Thoracic aorta (tissue), 2 donors: ENCODE data around the gene KRTAP16-1. TPM values are rescaled to one million over a fixed set of nuclear protein-coding genes. Genes with fewer than 3 reads are reported as not detected.

Experiments used
- ATAC-seq: fragments of 150-250 bp; one replicate; pipeline ENCODE4 v1.8.0; 2017; ENCODE audit warnings: low read depth; ENCODE audit not compliant: insufficient number of reproducible peaks, low FRiP score
- DNase-seq: peaks from one replicate; pipeline ENCODE4 v3.0.0-alpha.2; 2020; ENCODE audit warnings: low spot score
- H3K27ac ChIP-seq, 2 donors: fragments of 200-600 bp; sonication (generic); 1 replicate in 1 of 2; 2 replicates in 1 of 2; pipeline ENCODE4 v1.5.1; 2016; ENCODE audit warnings: mild to moderate bottlenecking in 2 of 2, moderate library complexity in 2 of 2
- H3K27me3 ChIP-seq: fragments of 200-600 bp; sonication (generic); replicated peaks from 2 replicates; pipeline ENCODE4 v1.6.0; 2016; ENCODE audit warnings: mild to moderate bottlenecking; ENCODE audit not compliant: insufficient read depth
- H3K36me3 ChIP-seq: fragments of 200-600 bp; sonication (generic); one replicate; pipeline ENCODE4 v1.5.1; 2016
- H3K4me1 ChIP-seq, 2 donors: fragments of 200-600 bp; sonication (generic); 1 replicate in 1 of 2; 2 replicates in 1 of 2; pipeline versions ENCODE4 v1.5.1 to v1.6.0; 2016; ENCODE audit warnings: low read depth in 2 of 2, mild to moderate bottlenecking in 1 of 2; ENCODE audit not compliant: control insufficient read depth in 1 of 2
- H3K4me3 ChIP-seq: fragments of 200-600 bp; sonication (generic); 2 replicates; pipeline ENCODE4 v1.5.1; 2016; ENCODE audit warnings: mild to moderate bottlenecking
- H3K9me3 ChIP-seq: fragments of 200-600 bp; sonication (generic); 2 replicates; pipeline ENCODE4 v1.5.1; 2016
- CTCF ChIP-seq: fragments of 200-600 bp; sonication (generic); IDR thresholded peaks from one replicate; pipeline ENCODE4 v1.5.1; 2019; ENCODE audit warnings: antibody characterized with exemption
- total RNA-seq, 2 donors: library from RNA; depleted of rRNA; stranded (reverse); fragments of >200 nt; gene quantifications; one replicate each; pipeline versions ENCODE4 v1.1.0 to v1.2.3, GENCODE V29; 2016

Gene KRTAP16-1
- total RNA-seq, 2 donors from 2014 or later = not detected

- Histone ChIP-seq H3K4me1 (no peaks in the 10 kb centered on the region), H3K9me3 (no peaks in the 10 kb centered on the region), H3K27ac (no peak within 1 kb of the TSS), H3K27me3 (no peaks in the 10 kb centered on the region), H3K36me3 (no peaks in the 10 kb centered on the region), H3K4me3 (no peak within 1 kb of the TSS)
- DNase-seq = no peak
- ATAC-seq = no peak
- no peak for TF ChIP-seq CTCF
These were observed 44.0 kb downstream of the KRTAP16-1 start, which contains the start of gene KRTAP9-6 for GRCh38 chr17:41265078-41265477. Gene KRTAP9-6, plus strand, starts transcription at chr17:41265378. Its CDS starts 0 bp downstream, at chr17:41265378.

GRCh38 chr17:41264599-41264998, 44.5 kb downstream of the KRTAP16-1 start:
- Histone ChIP-seq H3K9me3 (no peaks in the 10 kb centered on the region), H3K4me3 (no peak overlapping the region), H3K4me1 (no peaks in the 10 kb centered on the region), H3K36me3 (no peaks in the 10 kb centered on the region), H3K27ac (no peak overlapping the region), H3K27me3 (no peaks in the 10 kb centered on the region)
- no peak for ATAC-seq
- no peak for TF ChIP-seq CTCF
- DNase-seq = no peak

- H3K4me1 ChIP-seq = no peaks in the 10 kb centered on the region
- no peaks in the 10 kb centered on the region for H3K36me3 ChIP-seq
- no peak for ATAC-seq
- no peak overlapping the region for H3K27ac ChIP-seq
- no peak for TF ChIP-seq CTCF
- DNase-seq = no peak
- no peaks in the 10 kb centered on the region for H3K9me3 ChIP-seq
- H3K27me3 ChIP-seq = no peaks in the 10 kb centered on the region
- no peak overlapping the region for H3K4me3 ChIP-seq
These were observed 45.9 kb downstream of the KRTAP16-1 start for GRCh38 chr17:41263212-41263611.

- Histone ChIP-seq H3K4me3 (no peak overlapping the region), H3K36me3 (no peaks in the 10 kb centered on the region), H3K27me3 (no peaks in the 10 kb centered on the region), H3K9me3 (no peaks in the 10 kb centered on the region), H3K4me1 (no peaks in the 10 kb centered on the region), H3K27ac (no peak overlapping the region)
- DNase-seq = no peak
- TF ChIP-seq CTCF = no peak
- ATAC-seq = no peak
These were observed 50.7 kb downstream of the KRTAP16-1 start for GRCh38 chr17:41258406-41258805.

Other genes starting within 250 kb of the KRTAP16-1 start
- gene KRTAP2-3, start 249.2 kb downstream of the KRTAP16-1 start, total RNA-seq = not detected
- not detected for gene KRTAP2-4, start 243.4 kb downstream of the KRTAP16-1 start, total RNA-seq
- not detected for gene KRTAP4-7, start 225.2 kb downstream of the KRTAP16-1 start, total RNA-seq
- not detected for gene KRTAP4-8, start 211.2 kb downstream of the KRTAP16-1 start, total RNA-seq
- not detected for gene KRTAP4-16, start 207.1 kb downstream of the KRTAP16-1 start, total RNA-seq
- gene KRTAP4-9, start 203.9 kb downstream of the KRTAP16-1 start, total RNA-seq = not detected
- gene KRTAP4-11, start 190.9 kb downstream of the KRTAP16-1 start, total RNA-seq = not detected
- gene KRTAP4-12, start 185.1 kb downstream of the KRTAP16-1 start, total RNA-seq = not detected
- gene KRTAP4-6, start 168.8 kb downstream of the KRTAP16-1 start, total RNA-seq = not detected
- gene KRTAP4-5, start 159.5 kb downstream of the KRTAP16-1 start, total RNA-seq = not detected
- not detected for gene KRTAP4-4, start 148.6 kb downstream of the KRTAP16-1 start, total RNA-seq
- gene KRTAP4-3, start 141.1 kb downstream of the KRTAP16-1 start, total RNA-seq = not detected
- gene KRTAP4-2, start 131.1 kb downstream of the KRTAP16-1 start, total RNA-seq = not detected
- not detected for gene KRTAP4-1, start 124.4 kb downstream of the KRTAP16-1 start, total RNA-seq
- gene KRTAP9-1, start 119.4 kb downstream of the KRTAP16-1 start, total RNA-seq = not detected
- gene KRTAP9-2, start 82.7 kb downstream of the KRTAP16-1 start, total RNA-seq = not detected
- not detected for gene KRTAP9-3, start 76.9 kb downstream of the KRTAP16-1 start, total RNA-seq
- not detected for gene KRTAP9-8, start 71.3 kb downstream of the KRTAP16-1 start, total RNA-seq
- not detected for gene KRTAP9-4, start 59.6 kb downstream of the KRTAP16-1 start, total RNA-seq
- not detected for gene KRTAP9-9, start 53.9 kb downstream of the KRTAP16-1 start, total RNA-seq
- not detected for gene KRTAP9-6, start 43.9 kb downstream of the KRTAP16-1 start, total RNA-seq
- not detected for gene KRTAP9-7, start 33.6 kb downstream of the KRTAP16-1 start, total RNA-seq
- not detected for gene KRTAP29-1, start 6.5 kb downstream of the KRTAP16-1 start, total RNA-seq
- not detected for gene KRTAP17-1, start 6.4 kb upstream of the KRTAP16-1 start, total RNA-seq
- not detected for gene KRT33A, start 41.5 kb upstream of the KRTAP16-1 start, total RNA-seq
- not detected for gene KRT33B, start 60.5 kb upstream of the KRTAP16-1 start, total RNA-seq
- not detected for gene KRT34, start 73.0 kb upstream of the KRTAP16-1 start, total RNA-seq
- not detected for gene KRT31, start 88.3 kb upstream of the KRTAP16-1 start, total RNA-seq
- not detected for gene KRT37, start 115.3 kb upstream of the KRTAP16-1 start, total RNA-seq
- not detected for gene KRT38, start 131.7 kb upstream of the KRTAP16-1 start, total RNA-seq
- not detected for gene KRT32, start 158.1 kb upstream of the KRTAP16-1 start, total RNA-seq
- not detected for gene KRT35, start 171.8 kb upstream of the KRTAP16-1 start, total RNA-seq
- gene KRT36, start 180.6 kb upstream of the KRTAP16-1 start, total RNA-seq = not detected
- gene KRT13, start 196.3 kb upstream of the KRTAP16-1 start, total RNA-seq = 1 to 10 TPM in 1 of 2 donors, not detected in 1; 1.4 TPM
- gene KRT15, start 209.6 kb upstream of the KRTAP16-1 start, total RNA-seq = under 1 TPM in 1 of 2 donors, not detected in 1; 0.68 TPM
- 10 to 100 TPM in 1 of 2 donors, 1 to 10 TPM in 1; 2.4 to 66.8 TPM for gene KRT19, start 219.0 kb upstream of the KRTAP16-1 start, total RNA-seq